Globus pallidus (tissue), 1 donor: ENCODE data around the gene FOXO4.
"Not testable (repeated sequence)": the region's sequence is repeated elsewhere in the genome, so short reads cannot be mapped to it uniquely, and the experiment has no call there.

Experiments
- DNase-seq: peaks from one replicate; pipeline ENCODE4 v3.0.0-alpha.2; 2015; ENCODE audit warnings: low spot score

Gene FOXO4, protein sequence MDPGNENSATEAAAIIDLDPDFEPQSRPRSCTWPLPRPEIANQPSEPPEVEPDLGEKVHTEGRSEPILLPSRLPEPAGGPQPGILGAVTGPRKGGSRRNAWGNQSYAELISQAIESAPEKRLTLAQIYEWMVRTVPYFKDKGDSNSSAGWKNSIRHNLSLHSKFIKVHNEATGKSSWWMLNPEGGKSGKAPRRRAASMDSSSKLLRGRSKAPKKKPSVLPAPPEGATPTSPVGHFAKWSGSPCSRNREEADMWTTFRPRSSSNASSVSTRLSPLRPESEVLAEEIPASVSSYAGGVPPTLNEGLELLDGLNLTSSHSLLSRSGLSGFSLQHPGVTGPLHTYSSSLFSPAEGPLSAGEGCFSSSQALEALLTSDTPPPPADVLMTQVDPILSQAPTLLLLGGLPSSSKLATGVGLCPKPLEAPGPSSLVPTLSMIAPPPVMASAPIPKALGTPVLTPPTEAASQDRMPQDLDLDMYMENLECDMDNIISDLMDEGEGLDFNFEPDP

GRCh38 chrX:71095555-71095980, at the start of gene FOXO4:
FOXO4 (plus strand) TSS chrX:71095851; CDS start chrX:71096529, 678 bp downstream.
- DNase-seq: peak; percentile 89

GRCh38 chrX:71047891-71048290, 47.8 kb upstream of the FOXO4 start:
- DNase-seq: not testable (repeated sequence)

GRCh38 chrX:71052721-71053120, 42.9 kb upstream of the FOXO4 start:
- DNase-seq: no peak

GRCh38 chrX:71053217-71053621, 42.4 kb upstream of the FOXO4 start:
- no peak for DNase-seq

- no peak for DNase-seq
These were observed 38.8 kb upstream of the FOXO4 start for GRCh38 chrX:71056867-71057266.

- no peak for DNase-seq
These were observed 37.7 kb upstream of the FOXO4 start for GRCh38 chrX:71057848-71058530.

GRCh38 chrX:71060127-71060526, 35.5 kb upstream of the FOXO4 start:
- DNase-seq: no peak

DNA sequence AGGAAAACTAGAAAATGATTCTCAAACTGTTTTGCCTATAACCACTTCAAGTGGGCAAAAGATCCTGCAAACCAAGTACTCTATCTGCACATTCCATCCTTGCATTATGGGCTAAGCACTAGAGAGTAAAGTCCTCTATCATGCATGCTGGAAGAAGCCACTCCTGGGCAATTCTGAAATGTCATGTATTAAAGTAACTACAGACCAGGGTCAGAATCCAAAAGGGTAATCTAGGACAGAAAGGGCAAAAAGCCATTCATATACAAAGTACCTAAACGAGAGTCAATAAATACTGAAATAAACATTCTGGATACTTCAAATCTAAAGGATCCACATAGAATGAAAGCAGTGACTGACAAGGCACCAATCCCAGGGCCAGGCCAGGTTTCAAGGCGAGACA, 28.6 kb upstream of the FOXO4 start:
- DNase-seq: no peak

GRCh38 chrX:71067712-71068043, 28.0 kb upstream of the FOXO4 start:
- DNase-seq: no peak

DNA sequence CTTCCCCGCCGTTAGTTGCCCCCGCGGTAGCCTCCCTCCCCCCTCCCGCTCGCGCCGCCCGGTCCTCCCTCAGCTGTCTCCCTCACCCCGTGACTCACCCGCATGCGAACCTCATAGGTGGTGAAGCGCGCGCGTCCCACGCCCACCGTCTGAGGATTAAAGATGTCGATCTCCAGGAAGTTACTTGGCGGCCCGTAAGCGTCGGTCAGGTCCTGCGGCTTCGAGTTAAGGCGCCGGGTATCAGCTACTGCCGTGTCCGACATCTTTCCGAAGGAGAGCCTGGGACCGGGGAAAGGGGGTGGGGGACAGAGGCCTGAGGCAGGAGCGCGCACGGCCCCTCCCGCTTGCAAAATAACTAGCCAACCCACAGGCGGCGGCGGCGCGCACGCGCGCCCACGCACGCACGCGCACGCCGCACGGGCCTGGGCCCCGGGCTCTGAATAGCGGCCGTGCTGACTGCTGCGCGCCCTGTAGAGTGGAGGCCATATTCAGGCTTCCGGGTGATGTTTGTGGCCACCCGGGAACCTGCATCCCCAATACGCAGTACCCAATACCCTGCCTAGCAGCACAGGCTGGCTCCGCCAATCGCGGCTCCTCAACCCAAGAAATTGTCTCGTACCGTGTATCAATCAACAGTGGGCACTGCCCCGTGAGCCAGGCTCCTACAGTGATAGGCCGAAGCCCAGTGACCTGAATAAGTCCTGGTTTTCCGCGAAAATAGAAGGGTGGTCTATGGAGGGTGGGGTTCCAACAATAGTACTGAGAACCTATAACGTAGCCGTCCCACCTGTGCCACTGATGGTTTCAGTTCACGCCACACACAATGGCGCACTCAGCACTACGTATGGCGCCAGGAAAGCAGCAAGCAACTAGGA, 27.4 kb upstream of the FOXO4 start, which contains the start of gene SNX12:
SNX12 (minus strand) TSS at position 291 of the 875 bp plus-strand sequence; CDS start at position 263, 28 bp downstream.
- DNase-seq: peak; percentile 91

- no peak for DNase-seq
These were observed 25.1 kb upstream of the FOXO4 start for GRCh38 chrX:71070531-71070930.

DNA sequence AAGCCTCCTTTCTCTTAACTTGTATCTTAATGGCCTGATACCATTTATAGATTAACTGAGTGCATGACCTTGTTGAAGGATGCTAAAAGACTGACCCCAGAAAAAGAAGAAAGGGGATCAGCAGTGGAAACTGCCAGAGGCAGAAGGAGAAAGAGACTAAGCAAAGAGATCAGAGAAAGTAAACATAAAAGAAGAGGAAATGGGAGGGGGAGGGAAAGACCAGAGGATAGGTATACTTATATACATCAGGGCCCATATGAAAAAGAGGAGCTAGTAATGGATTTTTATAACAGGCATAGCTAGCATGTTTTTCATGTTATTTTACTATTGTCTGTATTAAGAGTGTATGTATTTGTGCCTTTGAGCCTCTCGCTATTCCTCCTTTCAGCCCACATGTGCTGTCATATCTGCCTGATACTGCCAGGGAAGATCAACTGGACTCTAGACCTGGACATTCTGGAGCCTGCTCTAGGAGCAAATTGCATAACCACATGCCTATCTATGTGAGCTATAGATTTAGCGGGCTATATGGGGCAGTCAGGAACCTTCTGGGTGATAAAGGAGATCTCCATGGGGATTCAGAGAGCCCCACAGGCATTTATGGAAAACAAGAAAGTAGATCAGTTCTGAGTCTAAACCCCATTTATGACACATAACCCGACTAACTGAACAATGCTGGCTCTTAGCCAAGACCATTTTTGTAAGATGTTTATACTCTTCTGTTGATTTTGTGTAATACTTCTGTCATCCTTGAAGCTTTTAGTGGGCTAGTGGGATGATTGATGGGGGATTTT, 14.1 kb upstream of the FOXO4 start:
- DNase-seq: no peak

DNA sequence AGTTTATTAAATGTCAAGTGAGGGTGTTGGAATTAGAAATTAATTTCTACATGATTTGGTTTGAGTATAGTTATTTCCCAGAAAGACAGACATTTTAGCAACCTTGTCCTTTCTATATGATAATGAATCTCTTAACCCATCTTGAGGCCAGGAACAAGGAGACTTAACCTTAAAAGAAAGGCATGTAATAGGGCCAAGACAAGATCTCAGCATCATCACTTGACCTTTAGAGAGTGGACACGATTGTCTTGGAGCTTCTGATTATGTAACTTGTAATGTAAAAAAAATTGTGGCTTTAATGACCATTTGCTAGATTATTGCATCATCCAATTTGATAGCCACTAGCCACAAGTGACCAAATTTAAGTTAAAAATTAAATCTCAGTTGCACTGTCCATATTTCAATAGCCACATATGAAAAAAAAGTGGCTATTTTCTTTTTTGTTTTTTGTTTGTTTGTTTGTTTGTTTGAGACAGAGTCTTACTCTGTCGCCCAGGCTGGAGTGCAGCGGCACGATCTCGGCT, 13.5 kb upstream of the FOXO4 start:
- DNase-seq: no peak

- no peak for DNase-seq
These were observed 12.8 kb upstream of the FOXO4 start for GRCh38 chrX:71082822-71083221.

DNA sequence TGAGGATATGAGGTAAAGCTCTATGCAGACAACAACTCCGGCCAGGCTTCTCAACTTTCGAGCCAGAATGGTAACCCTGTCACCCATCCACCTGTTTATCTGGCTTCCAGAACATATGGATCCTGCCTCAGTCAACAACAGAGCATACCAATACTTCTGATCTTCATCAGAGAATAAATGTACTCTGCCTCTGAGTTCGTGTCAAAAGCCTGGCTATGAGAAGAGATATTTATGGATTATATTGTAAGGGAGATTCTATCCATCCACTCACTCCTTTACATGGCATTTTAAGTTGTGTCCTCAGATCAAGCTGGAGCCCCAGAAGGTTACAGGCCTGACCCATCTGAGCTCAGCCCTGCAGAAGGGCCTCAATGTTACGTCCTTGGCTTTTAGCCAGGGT, 9.8 kb upstream of the FOXO4 start:
- no peak for DNase-seq

DNA sequence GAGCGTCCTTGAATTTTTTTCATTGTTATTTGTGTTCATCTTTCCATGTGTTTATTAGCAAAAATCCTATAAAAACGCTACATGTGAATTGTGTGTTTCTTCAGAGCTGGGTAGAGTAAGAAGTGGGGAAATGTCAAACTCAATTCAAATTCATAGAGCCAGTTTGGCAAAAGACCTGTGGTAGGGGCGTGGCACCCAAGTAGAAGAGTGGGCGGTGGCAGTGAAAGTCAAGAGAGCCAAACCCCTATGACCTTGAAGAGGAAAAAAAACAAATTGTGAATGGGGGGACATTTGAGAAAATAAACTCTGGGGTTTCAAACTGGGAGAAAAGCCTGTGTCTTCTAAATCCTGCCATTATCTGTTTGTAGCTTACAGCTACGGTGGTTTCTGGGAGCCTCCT, 4.4 kb upstream of the FOXO4 start:
- DNase-seq: no peak

DNA sequence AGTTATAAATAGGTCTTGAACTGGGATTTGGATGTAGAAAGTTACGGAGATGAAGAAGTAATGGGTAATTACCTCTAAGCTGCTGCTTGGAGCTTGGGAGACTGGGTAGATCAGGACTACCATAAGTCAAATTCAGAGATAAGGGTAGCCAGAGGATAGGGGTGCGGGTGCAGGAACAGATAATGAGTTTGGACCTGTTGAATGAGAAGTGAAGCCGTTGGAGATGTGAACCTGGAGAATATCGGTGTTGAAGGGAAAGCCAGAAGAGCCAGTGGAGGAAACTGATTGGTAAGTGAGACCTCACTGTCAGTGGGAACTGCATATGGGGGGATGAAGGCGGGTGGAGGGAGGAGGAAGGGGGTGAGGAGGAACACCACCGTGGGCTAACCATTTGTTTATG, 618 bp upstream of the FOXO4 start:
- no peak for DNase-seq

GRCh38 chrX:71095981-71096759, 519 bp downstream of the FOXO4 start:
- no peak for DNase-seq

DNA sequence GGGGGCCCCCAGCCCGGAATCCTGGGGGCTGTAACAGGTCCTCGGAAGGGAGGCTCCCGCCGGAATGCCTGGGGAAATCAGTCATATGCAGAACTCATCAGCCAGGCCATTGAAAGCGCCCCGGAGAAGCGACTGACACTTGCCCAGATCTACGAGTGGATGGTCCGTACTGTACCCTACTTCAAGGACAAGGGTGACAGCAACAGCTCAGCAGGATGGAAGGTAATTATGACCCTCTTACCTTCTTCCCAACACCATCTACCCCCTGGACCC, 1.0 kb downstream of the FOXO4 start:
- no peak for DNase-seq

DNA sequence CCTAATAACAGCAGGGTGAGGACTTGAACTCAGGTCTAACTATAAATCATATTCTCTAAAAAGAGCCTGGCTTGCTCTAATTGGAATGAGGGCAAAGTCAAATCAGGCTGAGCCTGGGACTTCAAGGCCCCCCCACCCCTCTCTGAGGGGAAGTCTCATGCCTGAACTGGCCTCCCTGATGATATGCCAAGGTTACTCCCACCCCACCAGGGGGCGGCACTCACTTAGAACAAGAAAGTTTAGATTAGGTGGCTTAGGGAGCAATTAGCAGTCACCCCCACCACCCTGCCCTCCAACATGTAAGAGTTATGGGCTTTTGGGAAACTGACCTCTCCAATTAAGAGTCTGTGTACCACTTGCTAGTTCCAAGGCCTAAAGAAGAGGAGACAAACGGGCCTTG, 2.7 kb downstream of the FOXO4 start:
- DNase-seq: peak; percentile 59
